ENCODE measurements around the gene PCOLCE2. TPM values are rescaled to one million over a fixed set of nuclear protein-coding genes. Genes with fewer than 3 reads are reported as not detected.

Gene PCOLCE2
- total RNA-seq, 1 donor from 2014 or later, result 32.5 TPM

GRCh38 chr3:142819179-142819578 lies 69.7 kb downstream of the PCOLCE2 start:
- H3K36me3 ChIP-seq, result no peaks in the 10 kb centered on the region
- H3K4me3 ChIP-seq, result no peak overlapping the region
- H3K27ac Mint-ChIP-seq, result no peak overlapping the region
- H3F3A ChIP-seq (ENCODE audit: low read depth), result no peaks in the 10 kb centered on the region
- H3K4me3 Mint-ChIP-seq, result no peak overlapping the region
- H3K27ac ChIP-seq, result no peak overlapping the region
- no peaks in the 10 kb centered on the region for H3K9me3 ChIP-seq (ENCODE audit: low read depth)
- DNase-seq (ENCODE audit: low spot score), result no peak
- H3K36me3 Mint-ChIP-seq, result no peaks in the 10 kb centered on the region
- H3K27me3 Mint-ChIP-seq (ENCODE audit: insufficient read depth, low read depth), result peaks cover 2% of the 10 kb centered on the region
- no peak overlapping the region for H3K4me2 ChIP-seq
- peaks cover 7% of the 10 kb centered on the region for H3K4me1 ChIP-seq
- H3K9me3 Mint-ChIP-seq, result no peaks in the 10 kb centered on the region
- TF ChIP-seq EZH2 (IDR thresholded peaks at IDR 0.05) (no peak), CTCF (IDR thresholded peaks at IDR 0.05) (no peak), EZH2phosphoT487 (IDR thresholded peaks at IDR 0.05) (no peak)
- H3K9ac ChIP-seq, result no peak overlapping the region
- peaks cover 4% of the 10 kb centered on the region for H3K4me1 Mint-ChIP-seq
- H3K27me3 ChIP-seq, result no peaks in the 10 kb centered on the region
- H3K79me2 ChIP-seq (ENCODE audit: low read depth), result no peaks in the 10 kb centered on the region
- no peaks in the 10 kb centered on the region for H4K20me1 ChIP-seq (ENCODE audit: low read depth)
- H2AFZ ChIP-seq (replicated peaks), result no peak overlapping the region

- Mint-ChIP-seq H3K27me3 (ENCODE audit: insufficient read depth, low read depth) (peaks cover 2% of the 10 kb centered on the region), H3K36me3 (no peaks in the 10 kb centered on the region), H3K4me3 (no peak overlapping the region), H3K4me1 (peaks cover 3% of the 10 kb centered on the region), H3K27ac (no peak overlapping the region), H3K9me3 (no peaks in the 10 kb centered on the region)
- no peaks in the 10 kb centered on the region for H3F3A ChIP-seq (ENCODE audit: low read depth)
- H3K9me3 ChIP-seq (ENCODE audit: low read depth), result no peaks in the 10 kb centered on the region
- no peaks in the 10 kb centered on the region for H4K20me1 ChIP-seq (ENCODE audit: low read depth)
- H3K27ac ChIP-seq, result no peak overlapping the region
- H3K9ac ChIP-seq, result no peak overlapping the region
- DNase-seq (ENCODE audit: low spot score), result no peak
- H3K4me3 ChIP-seq, result no peak overlapping the region
- H3K36me3 ChIP-seq, result no peaks in the 10 kb centered on the region
- H3K79me2 ChIP-seq (ENCODE audit: low read depth), result no peaks in the 10 kb centered on the region
- TF ChIP-seq EZH2phosphoT487 (IDR thresholded peaks at IDR 0.05) (no peak), CTCF (IDR thresholded peaks at IDR 0.05) (no peak), EZH2 (IDR thresholded peaks at IDR 0.05) (no peak)
- no peaks in the 10 kb centered on the region for H3K27me3 ChIP-seq
- no peak overlapping the region for H2AFZ ChIP-seq (replicated peaks)
- peaks cover 3% of the 10 kb centered on the region for H3K4me1 ChIP-seq
- H3K4me2 ChIP-seq, result no peak overlapping the region
Measured at GRCh38 chr3:142818651-142819050, 70.2 kb downstream of the PCOLCE2 start.

- Histone ChIP-seq H3K4me1 (no peaks in the 10 kb centered on the region), H3K4me3 (no peak overlapping the region), H3K79me2 (ENCODE audit: low read depth) (no peaks in the 10 kb centered on the region), H3K27me3 (no peaks in the 10 kb centered on the region), H4K20me1 (ENCODE audit: low read depth) (no peaks in the 10 kb centered on the region), H3K4me2 (no peak overlapping the region), H3F3A (ENCODE audit: low read depth) (no peaks in the 10 kb centered on the region), H2AFZ (replicated peaks) (no peak overlapping the region), H3K9me3 (ENCODE audit: low read depth) (no peaks in the 10 kb centered on the region), H3K9ac (no peak overlapping the region), H3K36me3 (no peaks in the 10 kb centered on the region), H3K27ac (no peak overlapping the region)
- no peak overlapping the region for H3K27ac Mint-ChIP-seq
- TF ChIP-seq CTCF (IDR thresholded peaks at IDR 0.05) (no peak), EZH2phosphoT487 (IDR thresholded peaks at IDR 0.05) (no peak), EZH2 (IDR thresholded peaks at IDR 0.05) (no peak)
- no peak for DNase-seq (ENCODE audit: low spot score)
- H3K36me3 Mint-ChIP-seq, result no peaks in the 10 kb centered on the region
- H3K4me1 Mint-ChIP-seq, result no peaks in the 10 kb centered on the region
- no peaks in the 10 kb centered on the region for H3K9me3 Mint-ChIP-seq
- peaks cover 2% of the 10 kb centered on the region for H3K27me3 Mint-ChIP-seq (ENCODE audit: insufficient read depth, low read depth)
- no peak overlapping the region for H3K4me3 Mint-ChIP-seq
Measured at GRCh38 chr3:142817897-142818296, 71.0 kb downstream of the PCOLCE2 start.
